Liver (tissue), 9 donors: ENCODE data around the gene GRID1. TPM values are rescaled to one million over a fixed set of nuclear protein-coding genes. Genes with fewer than 3 reads are reported as not detected.

ENCODE experiments used
- DNase-seq: peaks from one replicate; pipeline ENCODE4 v3.0.0-alpha.2; 2017; ENCODE audit warnings: low spot score
- H3K27ac ChIP-seq, 2 donors: one replicate each; pipeline ENCODE4 v1.7.0; 2013; ENCODE audit warnings: inconsistent platforms in 2 of 2, low read length in 2 of 2, control low read depth in 1 of 2, low read depth in 1 of 2, mild to moderate bottlenecking in 1 of 2
- H3K27me3 ChIP-seq, 4 donors: one replicate each; pipeline versions ENCODE4 v1.6.1 to v1.7.0; 2013; ENCODE audit warnings: low read length in 3 of 4, inconsistent platforms in 1 of 4, mild to moderate bottlenecking in 1 of 4, moderate library complexity in 1 of 4; ENCODE audit not compliant: control insufficient read depth in 4 of 4, insufficient read depth in 4 of 4
- H3K36me3 ChIP-seq, 4 donors: one replicate each; pipeline versions ENCODE4 v1.6.1 to v1.7.0; 2013; ENCODE audit warnings: low read length in 3 of 4, mild to moderate bottlenecking in 3 of 4, low read depth in 1 of 4, moderate library complexity in 1 of 4; ENCODE audit not compliant: control insufficient read depth in 4 of 4, insufficient read depth in 3 of 4
- H3K4me1 ChIP-seq, 4 donors: one replicate each; pipeline versions ENCODE4 v1.6.1 to v1.7.0; 2013; ENCODE audit warnings: low read length in 3 of 4, mild to moderate bottlenecking in 3 of 4, moderate library complexity in 1 of 4; ENCODE audit not compliant: control insufficient read depth in 4 of 4, insufficient read depth in 4 of 4
- H3K4me3 ChIP-seq, 3 donors: one replicate each; pipeline versions ENCODE4 v1.6.1 to v1.7.0; 2013; ENCODE audit warnings: low read length in 3 of 3, control low read depth in 1 of 3, low read depth in 1 of 3, mild to moderate bottlenecking in 1 of 3
- H3K9ac ChIP-seq, 2 donors: one replicate each; pipeline ENCODE4 v1.7.0; 2013; ENCODE audit warnings: low read length in 2 of 2, mild to moderate bottlenecking in 2 of 2, moderate library complexity in 2 of 2, control low read depth in 1 of 2, low read depth in 1 of 2
- H3K9me3 ChIP-seq, 4 donors: one replicate each; pipeline versions ENCODE4 v1.6.1 to v1.7.0; 2013; ENCODE audit warnings: low read length in 3 of 4; ENCODE audit not compliant: control insufficient read depth in 4 of 4
- EGR1 ChIP-seq, 2 donors: IDR thresholded peaks; 2 replicates each; pipeline ENCODE4 v1.6.1; 2016 to 2018; ENCODE audit warnings: antibody characterized with exemption in 2 of 2, low read depth in 2 of 2
- FOXA1 ChIP-seq: IDR thresholded peaks from 2 replicates; pipeline ENCODE4 v1.6.1; 2016; ENCODE audit warnings: antibody characterized with exemption
- FOXA2 ChIP-seq: IDR thresholded peaks from 2 replicates; pipeline ENCODE4 v1.6.1; 2016; ENCODE audit warnings: antibody characterized with exemption
- GABPA ChIP-seq, 2 donors: IDR thresholded peaks in 1 of 2; conservative IDR thresholded peaks in 1 of 2; 2 replicates each; pipeline ENCODE4 v1.6.1; 2016; ENCODE audit warnings: antibody characterized with exemption in 2 of 2, mild to moderate bottlenecking in 1 of 2, moderate library complexity in 1 of 2
- HNF4A ChIP-seq, 2 donors: conservative IDR thresholded peaks; 2 replicates each; pipeline ENCODE4 v1.6.1; 2016; ENCODE audit warnings: antibody characterized with exemption in 2 of 2, mild to moderate bottlenecking in 2 of 2
- HNF4G ChIP-seq: IDR thresholded peaks from 2 replicates; pipeline ENCODE4 v1.6.1; 2016; ENCODE audit warnings: antibody characterized with exemption
- JUND ChIP-seq, 2 donors: IDR thresholded peaks; 2 replicates each; pipeline ENCODE4 v1.6.1; 2016; ENCODE audit warnings: antibody characterized with exemption in 2 of 2
- NR2F2 ChIP-seq: IDR thresholded peaks from 2 replicates; pipeline ENCODE4 v1.6.1; 2016; ENCODE audit warnings: antibody characterized with exemption
- RAD21 ChIP-seq, 2 donors: IDR thresholded peaks; 2 replicates each; pipeline ENCODE4 v1.6.1; 2016; ENCODE audit warnings: antibody characterized with exemption in 2 of 2, mild to moderate bottlenecking in 2 of 2
- RXRA ChIP-seq, 2 donors: IDR thresholded peaks; 2 replicates each; pipeline ENCODE4 v1.6.1; 2017 to 2018; ENCODE audit warnings: antibody characterized with exemption in 2 of 2, mild to moderate bottlenecking in 1 of 2
- SP1 ChIP-seq: IDR thresholded peaks from 2 replicates; pipeline ENCODE4 v1.6.1; 2018; ENCODE audit warnings: antibody characterized with exemption, mild to moderate bottlenecking
- TAF1 ChIP-seq: conservative IDR thresholded peaks from 2 replicates; pipeline ENCODE4 v1.6.1; 2016; ENCODE audit warnings: antibody characterized with exemption, mild to moderate bottlenecking
- YY1 ChIP-seq: IDR thresholded peaks from 2 replicates; pipeline ENCODE4 v1.6.1; 2016; ENCODE audit warnings: antibody characterized with exemption, mild to moderate bottlenecking
- WGBS: extraction: QIAGEN DNeasy Blood & Tissue Kit; methylation state at CpG from one replicate; pipeline ENCODE4 v1.1.7; 2013; 5-methylcytosine and 5-hydroxymethylcytosine counted together
- polyA plus RNA-seq, 2 donors: library from polyadenylated mRNA; stranded (reverse) in 1 of 2; unstranded in 1 of 2; fragments of 200-250 nt in 1 of 2; fragments of >200 nt in 1 of 2; fragmentation: Nextera tagmentation in 1 of 2; extraction: Ambion mirVana in 1 of 2; gene quantifications; one replicate each; pipeline versions ENCODE4 v1.2.1 to v1.2.3, GENCODE V29; 2013 to 2015
- total RNA-seq, 2 donors: library from RNA; depleted of rRNA; stranded (reverse); fragments of >200 nt; gene quantifications; one replicate each; pipeline ENCODE4 v1.2.3, GENCODE V29; 2014
- TF ChIP-seq, protein P1 (sequence below): fragments of 150-350 bp; IDR thresholded peaks from 2 replicates; pipeline ENCODE4 v1.5.1; 2017; ENCODE audit warnings: improper control_type of control experiment, low read depth, low read length; ENCODE audit not compliant: missing input control
- TF ChIP-seq, protein P2 (sequence below): IDR thresholded peaks from 2 replicates; pipeline ENCODE4 v1.6.1; 2016; ENCODE audit warnings: antibody characterized with exemption
- TF ChIP-seq, protein P3 (sequence below): IDR thresholded peaks from 2 replicates; pipeline ENCODE4 v1.6.1; 2016; ENCODE audit warnings: antibody characterized with exemption
- TF ChIP-seq, protein P4 (sequence below): IDR thresholded peaks from 2 replicates; pipeline ENCODE4 v1.6.1; 2016; ENCODE audit warnings: antibody characterized with exemption, mild to moderate bottlenecking
- TF ChIP-seq, protein P5 (sequence below): IDR thresholded peaks from 2 replicates; pipeline ENCODE4 v1.6.1; 2016; ENCODE audit warnings: antibody characterized with exemption
- donor health status: healthy.
- donor health status: healthy.
- donor health status: healthy.
- donor health status: healthy.
- donor health status: healthy.

Gene GRID1
- total and polyA plus RNA-seq, 4 donors = 0.09 to 0.17 (median 0.14) TPM; not detected in 1

DNA sequence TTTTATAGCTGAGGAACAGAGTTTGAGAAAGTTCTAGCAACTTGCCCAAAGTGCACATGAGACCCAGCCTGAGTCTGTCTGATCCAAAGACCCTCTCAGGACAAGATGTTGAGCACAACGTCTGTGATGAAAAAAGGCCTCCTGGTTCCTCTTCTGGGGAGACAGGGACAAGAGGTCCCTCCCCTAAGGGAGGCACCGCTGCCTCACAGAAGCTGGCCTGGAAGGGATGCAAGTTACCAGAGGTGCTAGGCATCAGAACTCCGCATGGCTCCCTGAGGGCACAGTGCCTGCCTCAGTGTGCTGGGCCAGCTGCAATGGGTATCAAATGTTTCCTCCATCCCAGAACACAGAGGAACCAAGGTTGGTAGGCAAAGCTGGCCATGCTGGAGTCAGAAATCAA, 302.4 kb downstream of the GRID1 start:
- DNase-seq = no peak
- H3K9me3 ChIP-seq = no peaks in the 10 kb centered on the region
- H3K4me3 ChIP-seq = no peak overlapping the region
- 71% methylated on average over 3 of the region's 3 CpGs for WGBS
- TF ChIP-seq, protein P1, sequence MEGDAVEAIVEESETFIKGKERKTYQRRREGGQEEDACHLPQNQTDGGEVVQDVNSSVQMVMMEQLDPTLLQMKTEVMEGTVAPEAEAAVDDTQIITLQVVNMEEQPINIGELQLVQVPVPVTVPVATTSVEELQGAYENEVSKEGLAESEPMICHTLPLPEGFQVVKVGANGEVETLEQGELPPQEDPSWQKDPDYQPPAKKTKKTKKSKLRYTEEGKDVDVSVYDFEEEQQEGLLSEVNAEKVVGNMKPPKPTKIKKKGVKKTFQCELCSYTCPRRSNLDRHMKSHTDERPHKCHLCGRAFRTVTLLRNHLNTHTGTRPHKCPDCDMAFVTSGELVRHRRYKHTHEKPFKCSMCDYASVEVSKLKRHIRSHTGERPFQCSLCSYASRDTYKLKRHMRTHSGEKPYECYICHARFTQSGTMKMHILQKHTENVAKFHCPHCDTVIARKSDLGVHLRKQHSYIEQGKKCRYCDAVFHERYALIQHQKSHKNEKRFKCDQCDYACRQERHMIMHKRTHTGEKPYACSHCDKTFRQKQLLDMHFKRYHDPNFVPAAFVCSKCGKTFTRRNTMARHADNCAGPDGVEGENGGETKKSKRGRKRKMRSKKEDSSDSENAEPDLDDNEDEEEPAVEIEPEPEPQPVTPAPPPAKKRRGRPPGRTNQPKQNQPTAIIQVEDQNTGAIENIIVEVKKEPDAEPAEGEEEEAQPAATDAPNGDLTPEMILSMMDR = no peak
- no peak for TF ChIP-seq FOXA1
- TF ChIP-seq HNF4G = no peak
- TF ChIP-seq GABPA (IDR thresholded peaks at IDR 0.05 in 1 of 2, conservative IDR thresholded peaks at IDR 0.05 in 1 of 2) = no peak
- TF ChIP-seq, protein P2, sequence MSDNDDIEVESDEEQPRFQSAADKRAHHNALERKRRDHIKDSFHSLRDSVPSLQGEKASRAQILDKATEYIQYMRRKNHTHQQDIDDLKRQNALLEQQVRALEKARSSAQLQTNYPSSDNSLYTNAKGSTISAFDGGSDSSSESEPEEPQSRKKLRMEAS = no peak
- TF ChIP-seq, protein P3, sequence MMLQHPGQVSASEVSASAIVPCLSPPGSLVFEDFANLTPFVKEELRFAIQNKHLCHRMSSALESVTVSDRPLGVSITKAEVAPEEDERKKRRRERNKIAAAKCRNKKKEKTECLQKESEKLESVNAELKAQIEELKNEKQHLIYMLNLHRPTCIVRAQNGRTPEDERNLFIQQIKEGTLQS = no peak
- no peak for TF ChIP-seq RXRA (IDR thresholded peaks at IDR 0.05)
- TF ChIP-seq JUND (IDR thresholded peaks at IDR 0.05) = no peak
- no peak for TF ChIP-seq RAD21 (IDR thresholded peaks at IDR 0.05)
- TF ChIP-seq NR2F2 = no peak
- TF ChIP-seq YY1 = no peak
- no peak for TF ChIP-seq EGR1 (IDR thresholded peaks at IDR 0.05; ENCODE audit: low read depth in 2 of 2)
- no peak for TF ChIP-seq FOXA2
- TF ChIP-seq SP1 = no peak
- TF ChIP-seq, protein P4, sequence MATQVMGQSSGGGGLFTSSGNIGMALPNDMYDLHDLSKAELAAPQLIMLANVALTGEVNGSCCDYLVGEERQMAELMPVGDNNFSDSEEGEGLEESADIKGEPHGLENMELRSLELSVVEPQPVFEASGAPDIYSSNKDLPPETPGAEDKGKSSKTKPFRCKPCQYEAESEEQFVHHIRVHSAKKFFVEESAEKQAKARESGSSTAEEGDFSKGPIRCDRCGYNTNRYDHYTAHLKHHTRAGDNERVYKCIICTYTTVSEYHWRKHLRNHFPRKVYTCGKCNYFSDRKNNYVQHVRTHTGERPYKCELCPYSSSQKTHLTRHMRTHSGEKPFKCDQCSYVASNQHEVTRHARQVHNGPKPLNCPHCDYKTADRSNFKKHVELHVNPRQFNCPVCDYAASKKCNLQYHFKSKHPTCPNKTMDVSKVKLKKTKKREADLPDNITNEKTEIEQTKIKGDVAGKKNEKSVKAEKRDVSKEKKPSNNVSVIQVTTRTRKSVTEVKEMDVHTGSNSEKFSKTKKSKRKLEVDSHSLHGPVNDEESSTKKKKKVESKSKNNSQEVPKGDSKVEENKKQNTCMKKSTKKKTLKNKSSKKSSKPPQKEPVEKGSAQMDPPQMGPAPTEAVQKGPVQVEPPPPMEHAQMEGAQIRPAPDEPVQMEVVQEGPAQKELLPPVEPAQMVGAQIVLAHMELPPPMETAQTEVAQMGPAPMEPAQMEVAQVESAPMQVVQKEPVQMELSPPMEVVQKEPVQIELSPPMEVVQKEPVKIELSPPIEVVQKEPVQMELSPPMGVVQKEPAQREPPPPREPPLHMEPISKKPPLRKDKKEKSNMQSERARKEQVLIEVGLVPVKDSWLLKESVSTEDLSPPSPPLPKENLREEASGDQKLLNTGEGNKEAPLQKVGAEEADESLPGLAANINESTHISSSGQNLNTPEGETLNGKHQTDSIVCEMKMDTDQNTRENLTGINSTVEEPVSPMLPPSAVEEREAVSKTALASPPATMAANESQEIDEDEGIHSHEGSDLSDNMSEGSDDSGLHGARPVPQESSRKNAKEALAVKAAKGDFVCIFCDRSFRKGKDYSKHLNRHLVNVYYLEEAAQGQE = no peak
- TF ChIP-seq, protein P5, sequence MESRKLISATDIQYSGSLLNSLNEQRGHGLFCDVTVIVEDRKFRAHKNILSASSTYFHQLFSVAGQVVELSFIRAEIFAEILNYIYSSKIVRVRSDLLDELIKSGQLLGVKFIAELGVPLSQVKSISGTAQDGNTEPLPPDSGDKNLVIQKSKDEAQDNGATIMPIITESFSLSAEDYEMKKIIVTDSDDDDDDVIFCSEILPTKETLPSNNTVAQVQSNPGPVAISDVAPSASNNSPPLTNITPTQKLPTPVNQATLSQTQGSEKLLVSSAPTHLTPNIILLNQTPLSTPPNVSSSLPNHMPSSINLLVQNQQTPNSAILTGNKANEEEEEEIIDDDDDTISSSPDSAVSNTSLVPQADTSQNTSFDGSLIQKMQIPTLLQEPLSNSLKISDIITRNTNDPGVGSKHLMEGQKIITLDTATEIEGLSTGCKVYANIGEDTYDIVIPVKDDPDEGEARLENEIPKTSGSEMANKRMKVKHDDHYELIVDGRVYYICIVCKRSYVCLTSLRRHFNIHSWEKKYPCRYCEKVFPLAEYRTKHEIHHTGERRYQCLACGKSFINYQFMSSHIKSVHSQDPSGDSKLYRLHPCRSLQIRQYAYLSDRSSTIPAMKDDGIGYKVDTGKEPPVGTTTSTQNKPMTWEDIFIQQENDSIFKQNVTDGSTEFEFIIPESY = no peak
- TF ChIP-seq TAF1 = no peak
- no peak for TF ChIP-seq HNF4A (conservative IDR thresholded peaks at IDR 0.05)
- no peak overlapping the region for H3K9ac ChIP-seq
- no peaks in the 10 kb centered on the region for H3K4me1 ChIP-seq
- H3K27me3 ChIP-seq = no peaks in the 10 kb centered on the region
- no peaks in the 10 kb centered on the region for H3K36me3 ChIP-seq
- no peak overlapping the region for H3K27ac ChIP-seq
